Activated naive CD8-positive, alpha-beta T cell treated with anti-CD3 and anti-CD28 coated beads, Interleukin-2, amount 50 U/mL, for 24 hours (primary cell): ENCODE results near the gene HEG1.
"Not testable (repeated sequence)": the region's sequence is repeated elsewhere in the genome, so short reads cannot be mapped to it uniquely, and the experiment has no call there.

Experiments
- ATAC-seq: fragments of 150-1000 bp; cut with Tn5 transposase; one replicate; pipeline ENCODE4 v1.10.0; 2021
- DNase-seq: peaks from one replicate; pipeline ENCODE4 v3.0.0; 2021
- H3K27ac Mint-ChIP-seq: one replicate; pipeline ENCODE4 v1.8.0; 2021; ENCODE audit warnings: mild to moderate bottlenecking, mixed read lengths
- H3K27me3 Mint-ChIP-seq: one replicate; pipeline ENCODE4 v1.8.0; 2021; ENCODE audit warnings: mixed read lengths
- H3K36me3 Mint-ChIP-seq: one replicate; pipeline ENCODE4 v1.8.0; 2021; ENCODE audit warnings: low read depth, mixed read lengths
- H3K4me1 Mint-ChIP-seq: one replicate; pipeline ENCODE4 v1.8.0; 2021; ENCODE audit warnings: mixed read lengths
- H3K4me3 Mint-ChIP-seq: one replicate; pipeline ENCODE4 v1.8.0; 2021; ENCODE audit warnings: mild to moderate bottlenecking, moderate library complexity, mixed read lengths
- H3K9me3 Mint-ChIP-seq: one replicate; pipeline ENCODE4 v1.8.0; 2021; ENCODE audit warnings: mixed read lengths

HEG1 gene, protein sequence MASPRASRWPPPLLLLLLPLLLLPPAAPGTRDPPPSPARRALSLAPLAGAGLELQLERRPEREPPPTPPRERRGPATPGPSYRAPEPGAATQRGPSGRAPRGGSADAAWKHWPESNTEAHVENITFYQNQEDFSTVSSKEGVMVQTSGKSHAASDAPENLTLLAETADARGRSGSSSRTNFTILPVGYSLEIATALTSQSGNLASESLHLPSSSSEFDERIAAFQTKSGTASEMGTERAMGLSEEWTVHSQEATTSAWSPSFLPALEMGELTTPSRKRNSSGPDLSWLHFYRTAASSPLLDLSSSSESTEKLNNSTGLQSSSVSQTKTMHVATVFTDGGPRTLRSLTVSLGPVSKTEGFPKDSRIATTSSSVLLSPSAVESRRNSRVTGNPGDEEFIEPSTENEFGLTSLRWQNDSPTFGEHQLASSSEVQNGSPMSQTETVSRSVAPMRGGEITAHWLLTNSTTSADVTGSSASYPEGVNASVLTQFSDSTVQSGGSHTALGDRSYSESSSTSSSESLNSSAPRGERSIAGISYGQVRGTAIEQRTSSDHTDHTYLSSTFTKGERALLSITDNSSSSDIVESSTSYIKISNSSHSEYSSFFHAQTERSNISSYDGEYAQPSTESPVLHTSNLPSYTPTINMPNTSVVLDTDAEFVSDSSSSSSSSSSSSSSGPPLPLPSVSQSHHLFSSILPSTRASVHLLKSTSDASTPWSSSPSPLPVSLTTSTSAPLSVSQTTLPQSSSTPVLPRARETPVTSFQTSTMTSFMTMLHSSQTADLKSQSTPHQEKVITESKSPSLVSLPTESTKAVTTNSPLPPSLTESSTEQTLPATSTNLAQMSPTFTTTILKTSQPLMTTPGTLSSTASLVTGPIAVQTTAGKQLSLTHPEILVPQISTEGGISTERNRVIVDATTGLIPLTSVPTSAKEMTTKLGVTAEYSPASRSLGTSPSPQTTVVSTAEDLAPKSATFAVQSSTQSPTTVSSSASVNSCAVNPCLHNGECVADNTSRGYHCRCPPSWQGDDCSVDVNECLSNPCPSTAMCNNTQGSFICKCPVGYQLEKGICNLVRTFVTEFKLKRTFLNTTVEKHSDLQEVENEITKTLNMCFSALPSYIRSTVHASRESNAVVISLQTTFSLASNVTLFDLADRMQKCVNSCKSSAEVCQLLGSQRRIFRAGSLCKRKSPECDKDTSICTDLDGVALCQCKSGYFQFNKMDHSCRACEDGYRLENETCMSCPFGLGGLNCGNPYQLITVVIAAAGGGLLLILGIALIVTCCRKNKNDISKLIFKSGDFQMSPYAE (N-terminal part only)

DNA sequence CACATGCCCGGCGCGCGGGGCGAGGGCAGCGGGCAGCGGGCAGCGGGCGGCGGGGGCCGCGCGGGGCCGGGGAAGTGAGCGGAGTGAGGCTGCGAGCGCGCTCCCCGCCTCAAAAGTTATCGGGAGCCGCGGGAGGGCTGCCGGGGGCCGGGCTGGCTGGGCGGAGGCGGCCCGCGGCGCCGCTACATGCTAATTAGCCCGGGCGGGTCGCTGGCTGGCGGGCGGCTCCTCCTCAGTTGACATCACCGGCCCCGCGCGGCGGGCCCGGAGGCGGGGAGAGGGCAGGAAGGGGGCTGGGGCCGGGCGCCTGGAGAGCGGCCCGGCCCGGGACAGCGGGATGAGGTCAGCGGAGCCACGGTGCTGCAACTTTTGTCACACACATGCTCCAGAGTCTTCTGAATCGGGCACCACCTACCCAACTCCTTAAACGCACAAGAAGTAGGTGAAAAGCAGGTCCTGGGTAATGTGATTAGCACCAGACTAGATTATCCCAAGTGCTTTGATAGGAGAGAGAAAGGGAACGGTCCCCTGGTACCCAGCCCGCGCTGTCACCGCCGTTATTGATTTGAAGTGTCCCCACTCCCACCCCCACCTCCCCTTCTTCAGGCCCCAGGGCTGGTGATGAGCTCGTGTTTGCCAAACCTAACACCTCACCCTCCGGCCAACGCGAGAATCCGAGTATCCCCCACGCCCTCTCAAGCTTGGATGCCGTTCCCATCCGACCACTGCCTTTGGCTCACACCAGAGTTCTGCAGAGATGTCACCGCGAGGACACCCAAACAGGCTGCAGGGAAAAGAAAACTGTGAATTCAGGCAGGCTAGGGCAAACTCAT, at the start of gene HEG1:
Gene HEG1, minus strand, starts transcription at position 85 of the 833 bp plus-strand sequence. CDS start 107 bp downstream, outside the sequence.
- H3K4me1 Mint-ChIP-seq, result peaks cover 45% of the 10 kb centered on the region

GRCh38 chr3:125105116-125105515, 49.3 kb upstream of the HEG1 start:
- Mint-ChIP-seq H3K27me3 (peaks cover 20% of the 10 kb centered on the region), H3K4me1 (peaks cover 25% of the 10 kb centered on the region), H3K36me3 (peaks cover 3% of the 10 kb centered on the region), H3K9me3 (peaks cover 10% of the 10 kb centered on the region), H3K27ac (no peak overlapping the region), H3K4me3 (no peak overlapping the region)
- DNase-seq (no peak), ATAC-seq (no peak)

More for the DNA sequence above, at the start of gene HEG1:
- peak; percentile 79 for DNase-seq
- H3K27me3 Mint-ChIP-seq, result peaks cover 15% of the 10 kb centered on the region
- H3K36me3 Mint-ChIP-seq, result peaks cover 3% of the 10 kb centered on the region
- peak within 1 kb of the TSS; percentile 89 for H3K27ac Mint-ChIP-seq
- ATAC-seq, result peak; percentile 68
- peak within 1 kb of the TSS; percentile 94 for H3K4me3 Mint-ChIP-seq
- no peaks in the 10 kb centered on the region for H3K9me3 Mint-ChIP-seq

GRCh38 chr3:125104639-125105038, 48.8 kb upstream of the HEG1 start:
- peaks cover 3% of the 10 kb centered on the region for H3K36me3 Mint-ChIP-seq
- H3K9me3 Mint-ChIP-seq, result peaks cover 14% of the 10 kb centered on the region
- peaks cover 20% of the 10 kb centered on the region for H3K4me1 Mint-ChIP-seq
- H3K27ac Mint-ChIP-seq, result no peak overlapping the region
- peaks cover 23% of the 10 kb centered on the region for H3K27me3 Mint-ChIP-seq
- no peak for DNase-seq
- ATAC-seq, result no peak
- H3K4me3 Mint-ChIP-seq, result no peak overlapping the region

DNA sequence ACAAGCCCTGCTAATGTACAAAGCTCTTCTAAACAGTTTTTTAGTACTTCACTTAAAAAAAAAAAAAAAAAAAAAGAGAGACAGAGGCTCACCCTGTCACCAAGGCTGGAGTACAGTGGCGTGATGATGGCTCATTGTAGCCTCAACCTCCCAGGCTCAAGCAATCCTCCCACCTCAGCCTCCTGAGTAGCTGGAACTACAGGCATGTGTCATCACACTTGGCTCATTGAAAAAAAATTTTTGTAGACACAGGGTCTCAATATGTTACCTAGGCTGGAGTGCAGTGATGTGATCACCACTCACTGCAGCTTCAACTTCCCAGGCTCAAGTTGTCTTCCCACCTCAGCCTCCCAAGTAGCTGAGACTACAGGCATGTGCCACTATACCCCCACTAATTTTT, 47.6 kb upstream of the HEG1 start:
- peaks cover 14% of the 10 kb centered on the region for H3K9me3 Mint-ChIP-seq

GRCh38 chr3:125102470-125102869, 46.7 kb upstream of the HEG1 start:
- peaks cover 2% of the 10 kb centered on the region for H3K4me1 Mint-ChIP-seq
- H3K9me3 Mint-ChIP-seq, result peaks cover 14% of the 10 kb centered on the region
- H3K4me3 Mint-ChIP-seq, result no peak overlapping the region
- ATAC-seq (no peak), DNase-seq (no peak)
- H3K36me3 Mint-ChIP-seq, result peaks cover 3% of the 10 kb centered on the region
- peaks cover 19% of the 10 kb centered on the region for H3K27me3 Mint-ChIP-seq
- H3K27ac Mint-ChIP-seq, result no peak overlapping the region

More for the DNA sequence above, 47.6 kb upstream of the HEG1 start:
- Mint-ChIP-seq H3K4me3 (no peak overlapping the region), H3K27me3 (peaks cover 19% of the 10 kb centered on the region), H3K27ac (no peak overlapping the region), H3K36me3 (peaks cover 3% of the 10 kb centered on the region), H3K4me1 (peaks cover 10% of the 10 kb centered on the region)
- DNase-seq (no peak), ATAC-seq (no peak)

DNA sequence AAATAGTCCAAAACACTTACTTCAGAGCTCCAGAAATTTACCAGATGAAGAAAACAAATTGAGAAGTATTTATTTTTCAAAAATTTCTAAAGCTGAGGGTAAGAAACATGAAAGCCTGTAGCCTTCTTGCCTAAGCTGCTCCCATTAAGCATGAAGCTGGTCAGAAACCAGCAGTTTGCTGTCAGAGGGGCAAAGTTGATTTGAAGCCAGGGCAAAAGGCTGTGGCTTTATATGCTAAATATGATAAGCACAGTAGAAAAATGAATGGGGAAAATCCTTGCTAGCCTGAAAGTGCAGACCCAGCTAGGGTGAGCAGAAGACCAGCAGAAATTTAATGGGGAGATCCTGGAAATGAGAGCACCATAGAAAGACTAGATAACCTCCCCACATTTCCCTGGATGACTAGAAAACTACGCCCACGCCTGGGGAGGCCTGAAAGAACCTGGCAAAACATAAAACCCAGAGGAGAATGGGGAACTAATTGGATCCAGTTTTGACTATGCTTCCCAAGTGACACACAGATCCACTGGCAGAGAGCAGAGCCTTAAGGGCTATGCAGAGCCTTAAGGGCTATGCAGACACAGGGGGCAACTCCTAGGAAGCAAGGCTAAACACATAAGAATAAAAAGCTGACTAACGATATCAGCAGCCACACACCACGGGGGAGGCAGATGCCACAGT, 43.0 kb upstream of the HEG1 start:
- Mint-ChIP-seq H3K4me1 (peaks cover 2% of the 10 kb centered on the region), H3K27ac (no peak overlapping the region), H3K9me3 (peaks cover 5% of the 10 kb centered on the region), H3K36me3 (peaks cover 3% of the 10 kb centered on the region), H3K27me3 (peaks cover 10% of the 10 kb centered on the region), H3K4me3 (no peak overlapping the region)
- DNase-seq, result no peak
- ATAC-seq, result no peak

DNA sequence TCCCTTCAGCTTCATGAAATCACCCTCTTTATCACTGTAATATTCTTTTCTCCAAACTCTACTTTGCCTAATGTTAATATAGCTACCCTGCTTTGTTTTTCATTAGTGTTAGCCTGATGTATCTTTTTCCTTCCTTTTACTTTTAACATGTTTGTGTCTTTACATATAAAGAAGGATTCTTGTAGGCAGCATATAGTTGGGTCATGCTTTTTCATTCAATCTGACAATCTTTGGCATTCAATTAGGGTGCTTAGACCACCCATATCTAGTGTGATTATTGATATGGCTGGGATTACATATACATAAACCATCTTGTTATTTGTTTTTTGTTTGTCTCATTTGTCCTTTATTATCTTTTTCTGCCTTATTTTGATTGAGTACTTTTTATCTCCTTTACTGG, 34.9 kb upstream of the HEG1 start:
- H3K4me3 Mint-ChIP-seq, result no peak overlapping the region

DNA sequence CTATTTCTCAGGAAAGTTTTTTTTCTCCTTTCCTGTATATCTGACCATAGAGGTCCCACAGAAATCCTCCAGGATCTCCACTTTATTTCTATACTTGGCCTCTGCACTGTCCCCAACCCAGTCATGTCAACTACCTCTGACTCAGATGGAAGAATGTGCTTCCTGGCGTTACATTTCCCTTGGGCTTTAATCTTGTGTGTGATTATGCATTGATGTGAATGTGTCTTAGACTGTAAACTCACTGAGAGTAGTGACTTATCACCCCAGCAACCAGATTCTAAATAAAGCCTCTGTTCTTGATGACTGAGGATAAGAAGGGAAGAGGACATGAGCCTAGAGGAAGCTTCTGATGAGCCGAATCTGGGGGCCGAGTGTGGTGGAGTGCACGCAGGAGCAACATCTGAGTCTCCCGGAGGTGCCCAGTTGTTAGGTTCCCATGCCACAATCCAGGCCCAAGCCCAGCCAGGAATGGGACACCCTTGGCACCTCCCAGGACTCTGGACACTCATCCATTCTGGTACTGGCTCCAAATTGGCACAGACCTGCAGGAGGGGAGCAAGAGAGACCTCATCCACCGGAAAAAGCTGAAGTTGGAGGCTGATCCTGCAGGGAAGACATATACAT, 32.1 kb upstream of the HEG1 start:
- no peak for ATAC-seq
- no peaks in the 10 kb centered on the region for H3K36me3 Mint-ChIP-seq
- H3K4me3 Mint-ChIP-seq, result no peak overlapping the region
- peaks cover 2% of the 10 kb centered on the region for H3K27me3 Mint-ChIP-seq
- H3K9me3 Mint-ChIP-seq, result no peaks in the 10 kb centered on the region
- no peaks in the 10 kb centered on the region for H3K4me1 Mint-ChIP-seq
- H3K27ac Mint-ChIP-seq, result no peak overlapping the region
- DNase-seq, result no peak

More for the DNA sequence above, 34.9 kb upstream of the HEG1 start:
- Mint-ChIP-seq H3K27me3 (peaks cover 2% of the 10 kb centered on the region), H3K27ac (no peak overlapping the region), H3K9me3 (no peaks in the 10 kb centered on the region), H3K36me3 (no peaks in the 10 kb centered on the region), H3K4me1 (no peaks in the 10 kb centered on the region)
- DNase-seq, result no peak
- no peak for ATAC-seq

GRCh38 chr3:125085166-125085565, 29.4 kb upstream of the HEG1 start:
- Mint-ChIP-seq H3K27me3 (peaks cover 4% of the 10 kb centered on the region), H3K4me1 (no peaks in the 10 kb centered on the region), H3K27ac (no peak overlapping the region), H3K4me3 (no peak overlapping the region), H3K36me3 (no peaks in the 10 kb centered on the region), H3K9me3 (no peaks in the 10 kb centered on the region)
- no peak for DNase-seq
- no peak for ATAC-seq

- H3K36me3 Mint-ChIP-seq, result no peaks in the 10 kb centered on the region
- H3K27me3 Mint-ChIP-seq, result peaks cover 1% of the 10 kb centered on the region
- no peak overlapping the region for H3K27ac Mint-ChIP-seq
- no peaks in the 10 kb centered on the region for H3K9me3 Mint-ChIP-seq
- no peak overlapping the region for H3K4me3 Mint-ChIP-seq
- ATAC-seq (no peak), DNase-seq (no peak)
- H3K4me1 Mint-ChIP-seq, result no peaks in the 10 kb centered on the region
These were observed 28.0 kb upstream of the HEG1 start for GRCh38 chr3:125083776-125084175.

- not testable (repeated sequence) for H3K27me3 Mint-ChIP-seq
These were observed 26.5 kb upstream of the HEG1 start for GRCh38 chr3:125082339-125082738.

DNA sequence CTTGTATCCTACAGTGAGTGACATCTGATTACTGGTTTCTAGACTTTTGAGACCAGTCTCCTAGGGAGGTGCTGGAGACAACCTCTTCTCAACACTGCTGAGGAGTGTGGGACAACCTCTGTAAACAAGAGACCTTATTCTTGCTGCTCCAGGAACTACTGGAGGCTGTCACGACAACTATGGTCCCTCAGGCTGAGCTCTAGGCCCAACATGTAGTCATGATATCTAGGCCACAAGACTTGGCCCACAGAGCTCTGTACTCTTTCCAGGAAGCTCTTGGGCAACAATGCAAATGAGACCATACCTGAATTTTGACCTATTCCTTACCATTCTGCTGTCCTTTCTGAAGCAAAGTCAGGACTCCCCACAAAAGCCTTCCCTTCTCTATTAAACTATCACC, 24.3 kb upstream of the HEG1 start:
- Mint-ChIP-seq H3K27me3 (peaks cover 8% of the 10 kb centered on the region), H3K4me1 (peaks cover 5% of the 10 kb centered on the region), H3K9me3 (no peaks in the 10 kb centered on the region), H3K4me3 (no peak overlapping the region), H3K36me3 (no peaks in the 10 kb centered on the region), H3K27ac (no peak overlapping the region)
- no peak for ATAC-seq
- DNase-seq, result no peak

More at GRCh38 chr3:125082339-125082738, 26.5 kb upstream of the HEG1 start:
- not testable (repeated sequence) for ATAC-seq, H3K4me3 Mint-ChIP-seq, H3K9me3 Mint-ChIP-seq, H3K27ac Mint-ChIP-seq, H3K4me1 Mint-ChIP-seq, H3K36me3 Mint-ChIP-seq, DNase-seq

GRCh38 chr3:125079675-125080045, 23.9 kb upstream of the HEG1 start:
- Mint-ChIP-seq H3K36me3 (no peaks in the 10 kb centered on the region), H3K27me3 (peaks cover 8% of the 10 kb centered on the region), H3K4me3 (no peak overlapping the region), H3K27ac (no peak overlapping the region), H3K9me3 (no peaks in the 10 kb centered on the region), H3K4me1 (peaks cover 5% of the 10 kb centered on the region)
- ATAC-seq (no peak), DNase-seq (no peak)
